H1 (cell line): ENCODE measurements around the gene TNS2. TPM values are rescaled to one million over a fixed set of nuclear protein-coding genes. Genes with fewer than 3 reads are reported as not detected.

ENCODE experiments used
- CTCF ChIA-PET: fragments of 300-600 bp; sonication (Branson Sonifier 250); formaldehyde crosslinking; loops from one replicate; lab custom pipeline; 2021; ENCODE audit not compliant: partially characterized antibody; lab: Charles Lee
- POLR2A ChIA-PET: fragments of 300-600 bp; sonication (Branson Sonifier 250); formaldehyde crosslinking; loops from one replicate; lab custom pipeline; 2021; ENCODE audit warnings: inconsistent platforms; ENCODE audit not compliant: partially characterized antibody; lab: Charles Lee
- DNase-seq, 2 experiments: peaks; one replicate each; pipeline versions ENCODE4 v3.0.0 to v3.0.0-alpha.2; 2010 to 2022; ENCODE audit warnings: low spot score in 2 of 2, low read depth in 1 of 2, mixed read lengths in 1 of 2
- FAIRE-seq: peaks from 2 replicates; lab custom pipeline; 2011; peaks lifted over from hg19 to GRCh38; lab: Jason Lieb, UNC
- H2AFZ ChIP-seq: 2 replicates; pipeline ENCODE4 v1.8.1; 2012; ENCODE audit warnings: low read length, inconsistent platforms
- H2AK5ac ChIP-seq: 2 replicates; pipeline ENCODE4 v1.6.1; 2013; ENCODE audit warnings: low read depth, low read length
- H2BK120ac ChIP-seq: replicated peaks from 2 replicates; pipeline ENCODE3; 2013; ENCODE audit warnings: low read depth, low read length, inconsistent platforms
- H2BK12ac ChIP-seq: 2 replicates; pipeline ENCODE4 v1.6.1; 2013; ENCODE audit warnings: low read depth, low read length
- H2BK15ac ChIP-seq: 2 replicates; pipeline ENCODE4 v1.6.1; 2013; ENCODE audit warnings: low read length
- H2BK20ac ChIP-seq: 2 replicates; pipeline ENCODE4 v1.6.1; 2013; ENCODE audit warnings: low read length
- H2BK5ac ChIP-seq: 2 replicates; pipeline ENCODE4 v1.6.1; 2013; ENCODE audit warnings: low read depth, low read length
- H3K14ac ChIP-seq: 2 replicates; pipeline ENCODE4 v1.6.1; 2013; ENCODE audit warnings: inconsistent platforms; ENCODE audit not compliant: insufficient read length
- H3K18ac ChIP-seq: 2 replicates; pipeline ENCODE4 v1.6.1; 2013; ENCODE audit warnings: low read length; ENCODE audit errors: extremely low read depth
- H3K23ac ChIP-seq: 2 replicates; pipeline ENCODE4 v1.6.1; 2013; ENCODE audit warnings: inconsistent platforms; ENCODE audit not compliant: insufficient read length
- H3K23me2 ChIP-seq: 2 replicates; pipeline ENCODE4 v1.6.1; 2013; ENCODE audit warnings: low read depth, low read length
- H3K27ac ChIP-seq: 2 replicates; pipeline ENCODE4 v1.6.1; 2011; ENCODE audit warnings: low read depth, low read length, inconsistent platforms
- H3K27me3 ChIP-seq, 4 experiments: replicated peaks in 1 of 4; 1 replicate in 1 of 4; 2 replicates in 3 of 4; pipeline versions ENCODE4 v1.6.1 to v1.8.1; 2011 to 2013; ENCODE audit warnings: low read length in 3 of 4, mild to moderate bottlenecking in 3 of 4, inconsistent platforms in 2 of 4, mixed read lengths in 2 of 4, moderate library complexity in 1 of 4; ENCODE audit not compliant: control insufficient read depth in 3 of 4, insufficient read depth in 3 of 4; ENCODE audit errors: extremely low read depth in 1 of 4
- H3K36me3 ChIP-seq, 4 experiments: 2 replicates each; pipeline versions ENCODE4 v1.6.1 to v1.8.1; 2011 to 2013; ENCODE audit warnings: mild to moderate bottlenecking in 4 of 4, low read length in 3 of 4, moderate library complexity in 2 of 4, control low read depth in 1 of 4, inconsistent platforms in 1 of 4; ENCODE audit not compliant: insufficient read depth in 4 of 4, control insufficient read depth in 2 of 4
- H3K4ac ChIP-seq: replicated peaks from 2 replicates; pipeline ENCODE3; 2013; ENCODE audit warnings: low read length, low read depth, mixed read lengths, inconsistent platforms; ENCODE audit not compliant: insufficient read length
- H3K4me1 ChIP-seq, 4 experiments: replicated peaks in 1 of 4; 1 replicate in 1 of 4; 2 replicates in 3 of 4; pipeline versions ENCODE4 v1.6.1 to v1.8.1; 2011 to 2013; ENCODE audit warnings: low read length in 3 of 4, inconsistent platforms in 2 of 4, mixed read lengths in 1 of 4; ENCODE audit not compliant: insufficient read depth in 4 of 4, control insufficient read depth in 3 of 4
- H3K4me2 ChIP-seq, 2 experiments: 2 replicates each; pipeline versions ENCODE4 v1.6.1 to v1.8.1; 2011 to 2013; ENCODE audit warnings: low read depth in 2 of 2, low read length in 2 of 2, control low read depth in 1 of 2, inconsistent platforms in 1 of 2, mild to moderate bottlenecking in 1 of 2; ENCODE audit not compliant: insufficient read depth in 1 of 2
- H3K4me3 ChIP-seq, 4 experiments: fragments of 200-600, 300-600 bp in 1 of 4; sonication (generic), shearing (Covaris generic), sonication (Bioruptor Twin) in 1 of 4; 2 replicates each; pipeline versions ENCODE4 v1.5.1 to v1.8.1; 2011 to 2016; ENCODE audit warnings: low read length in 4 of 4, low read depth in 3 of 4, control low read depth in 2 of 4, inconsistent platforms in 2 of 4, mild to moderate bottlenecking in 2 of 4, mixed read lengths in 1 of 4, moderate library complexity in 1 of 4; ENCODE audit not compliant: insufficient read depth in 2 of 4; ENCODE audit errors: extremely low read depth in 1 of 4
- H3K56ac ChIP-seq: replicated peaks from 2 replicates; pipeline ENCODE3; 2013; ENCODE audit warnings: low read depth, mild to moderate bottlenecking, mixed read lengths, low read length, inconsistent platforms; ENCODE audit not compliant: insufficient read length
- H3K79me1 ChIP-seq: 2 replicates; pipeline ENCODE4 v1.6.1; 2013; ENCODE audit warnings: low read depth, low read length, control low read depth
- H3K79me2 ChIP-seq, 2 experiments: 2 replicates each; pipeline versions ENCODE4 v1.6.1 to v1.8.1; 2012 to 2013; ENCODE audit warnings: low read length in 2 of 2, mild to moderate bottlenecking in 2 of 2, inconsistent platforms in 1 of 2; ENCODE audit not compliant: insufficient read depth in 2 of 2, control insufficient read depth in 1 of 2
- H3K9ac ChIP-seq, 4 experiments: replicated peaks in 1 of 4; 1 replicate in 1 of 4; 2 replicates in 3 of 4; pipeline versions ENCODE4 v1.6.1 to v1.8.1; 2011 to 2013; ENCODE audit warnings: low read depth in 3 of 4, low read length in 3 of 4, control low read depth in 2 of 4, mild to moderate bottlenecking in 2 of 4, moderate library complexity in 2 of 4, inconsistent platforms in 1 of 4; ENCODE audit errors: extremely low read depth in 1 of 4
- H3K9me3 ChIP-seq, 2 experiments: 2 replicates each; pipeline versions ENCODE4 v1.6.1 to v1.8.1; 2012 to 2013; ENCODE audit warnings: mild to moderate bottlenecking in 2 of 2, moderate library complexity in 2 of 2, control low read depth in 1 of 2, inconsistent platforms in 1 of 2, low read depth in 1 of 2, low read length in 1 of 2, mixed read lengths in 1 of 2; ENCODE audit not compliant: insufficient read depth in 2 of 2
- H4K20me1 ChIP-seq, 2 experiments: replicated peaks in 1 of 2; 2 replicates each; pipeline versions ENCODE3 to v1.8.1; 2011 to 2013; ENCODE audit warnings: inconsistent platforms in 2 of 2, low read length in 2 of 2, mild to moderate bottlenecking in 1 of 2; ENCODE audit not compliant: insufficient read depth in 2 of 2, control insufficient read depth in 1 of 2
- H4K5ac ChIP-seq: 2 replicates; pipeline ENCODE4 v1.6.1; 2013; ENCODE audit warnings: low read length, low read depth, mixed read lengths, inconsistent platforms; ENCODE audit not compliant: insufficient read length
- H4K8ac ChIP-seq: 2 replicates; pipeline ENCODE4 v1.8.0; 2013; ENCODE audit warnings: mild to moderate bottlenecking, moderate library complexity, low read length, inconsistent platforms; ENCODE audit not compliant: insufficient read depth; ENCODE audit errors: extremely low read depth
- H4K91ac ChIP-seq: replicated peaks from 2 replicates; pipeline ENCODE3; 2013; ENCODE audit warnings: low read length, mixed read lengths, inconsistent platforms; ENCODE audit not compliant: insufficient read length
- ASH2L ChIP-seq: fragments of 200-600, 300-600 bp; sonication (generic); IDR thresholded peaks from one replicate; pipeline ENCODE4 v1.7.1; 2017; ENCODE audit warnings: low read length
- BCL11A ChIP-seq, 2 experiments: IDR thresholded peaks; one replicate each; pipeline ENCODE4 v1.6.1; 2011; ENCODE audit warnings: low read depth in 2 of 2, low read length in 2 of 2, mild to moderate bottlenecking in 2 of 2
- CREB1 ChIP-seq: IDR thresholded peaks from 2 replicates; pipeline ENCODE4 v1.6.1; 2012; ENCODE audit warnings: inconsistent platforms
- HDAC2 ChIP-seq, 2 experiments: fragments of 300-600 bp in 1 of 2; sonication (generic) in 1 of 2; IDR thresholded peaks; 2 replicates each; pipeline ENCODE4 v1.6.1; 2011 to 2012; ENCODE audit warnings: low read depth in 2 of 2, low read length in 2 of 2, mild to moderate bottlenecking in 2 of 2, moderate library complexity in 2 of 2, borderline replicate concordance in 1 of 2, inconsistent platforms in 1 of 2
- KDM1A ChIP-seq: fragments of 200-600, 300-600 bp; sonication (generic); IDR thresholded peaks from 2 replicates; pipeline ENCODE4 v1.7.1; 2016; ENCODE audit warnings: mild to moderate bottlenecking, low read length, borderline replicate concordance
- SIRT6 ChIP-seq: IDR thresholded peaks from one replicate; pipeline ENCODE4 v1.7.1; 2012; ENCODE audit warnings: low read length, inconsistent platforms
- TAF1 ChIP-seq: IDR thresholded peaks from 2 replicates; pipeline ENCODE4 v1.6.1; 2011; ENCODE audit warnings: mild to moderate bottlenecking, low read depth, low read length
- WGBS, 2 experiments: shearing (Covaris generic) in 1 of 2; methylation state at CpG; one replicate each; pipeline versions ENCODE4 v1.1.6 to v1.1.7; 2013 to 2015; ENCODE audit warnings: low lambda C conversion rate in 2 of 2, mixed read lengths in 2 of 2, inconsistent platforms in 1 of 2, low coverage in 1 of 2, missing lambda C conversion rate in 1 of 2; ENCODE audit not compliant: insufficient replicate concordance in 2 of 2, insufficient coverage in 1 of 2, insufficient read length in 1 of 2; ENCODE audit errors: extremely low coverage in 1 of 2, missing lambda C conversion rate in 1 of 2; 5-methylcytosine and 5-hydroxymethylcytosine counted together
- polyA plus RNA-seq, 7 experiments: library from polyadenylated mRNA; depleted of rRNA in 3 of 7; stranded (reverse) in 5 of 7; unstranded in 2 of 7; fragments of >200 nt in 5 of 7; fragments of 200-250 nt in 2 of 7; gene quantifications; 1 replicate in 5 of 7; 2 replicates in 1 of 7; 4 replicates in 1 of 7; pipeline versions ENCODE4 v1.2.1 to v1.2.3, GENCODE V29; 2011 to 2013; ENCODE audit warnings: missing spikeins in 2 of 7, mixed read lengths in 2 of 7
- total RNA-seq: library from RNA; stranded (reverse); fragmentation: NEBNext Ultra II Directional; extraction: Animal tissue kit (Norgen Biotek cat#: 25700); gene quantifications from 2 replicates; pipeline ENCODE4 v1.2.1, GENCODE V29; 2021

The TNS2 gene
- total and polyA plus RNA-seq, 2 of the 8 experiments (the other 6 are each of a cell fraction or from before 2014, with no cell fraction given): 2.8 to 4.7 TPM

- H3K27ac ChIP-seq: no peak overlapping the region
- H4K5ac ChIP-seq: no peak overlapping the region
- no peak overlapping the region for H3K14ac ChIP-seq
- 3% methylated on average over 7 of the region's 9 CpGs; no CpG with 5 or more reads in 1 of the 2 experiments for WGBS, 2 experiments
- peaks cover 0 to 27% (median 16%) of the 10 kb centered on the region in 4 experiments; a peak in 5 of 7 replicates for H3K27me3 ChIP-seq
- no peak for FAIRE-seq
- peak overlapping the region; percentile 52; the same call in 1 of the 2 replicates for H2BK5ac ChIP-seq
- no peaks in the 10 kb centered on the region for H3K79me1 ChIP-seq
- DNase-seq: peak in 1 of 2 experiments; percentile 67
- H3K23me2 ChIP-seq: peaks cover 28% of the 10 kb centered on the region
- no peak overlapping the region; the same call in 1 of the 2 replicates for H3K18ac ChIP-seq
- no peaks in the 10 kb centered on the region for H3K9me3 ChIP-seq
- CTCF ChIA-PET: interaction anchor here (0.6 to 19.1 kb wide), 7 partner anchors 12 to 118 kb away, joined by 3 to 531 read pairs (median 20); partner anchors contain the start of gene SPRYD3
- H2BK20ac ChIP-seq: peak overlapping the region; percentile 72; the same call in 1 of the 2 replicates
- H2BK12ac ChIP-seq: peak overlapping the region; percentile 75; the same call in 1 of the 2 replicates
- TF ChIP-seq TAF1 (0 out of 2 replicates have a peak, but pooled peaks have one; percentile 10), HDAC2 (IDR thresholded peaks at IDR 0.05; ENCODE audit: borderline replicate concordance in 1 of 2, low read depth in 2 of 2, low read length in 2 of 2) (0 out of 4 replicates have a peak, but pooled peaks of 1 of the 2 experiments have one; percentile 6), CREB1 (no peak), BCL11A (IDR thresholded peaks at IDR 0.05; ENCODE audit: low read depth in 2 of 2, low read length in 2 of 2) (no peak), KDM1A (no peak), SIRT6 (no peak), ASH2L (peak; percentile 19)
- H3K56ac ChIP-seq: peak overlapping the region; percentile 54
- H3K36me3 ChIP-seq: no peaks in the 10 kb centered on the region
- H2AK5ac ChIP-seq: no peak overlapping the region
- H2AFZ ChIP-seq: peak overlapping the region; percentile 37
- no peaks in the 10 kb centered on the region for H4K20me1 ChIP-seq
- no peak overlapping the region for H3K23ac ChIP-seq
- no peaks in the 10 kb centered on the region for H3K79me2 ChIP-seq
- H4K8ac ChIP-seq: no peak overlapping the region
- peaks cover 4 to 22% (median 5%) of the 10 kb centered on the region in 4 experiments for H3K4me1 ChIP-seq
- no peak overlapping the region for H2BK120ac ChIP-seq
- peak overlapping the region in 2 of 4 experiments; percentile 1 to 50; a peak in 2 of 7 replicates for H3K9ac ChIP-seq
- peak overlapping the region; percentile 62 to 85 (median 77) for H3K4me3 ChIP-seq
- H3K4me2 ChIP-seq: peak overlapping the region; percentile 95 to 99
- H4K91ac ChIP-seq: peak overlapping the region; percentile 83
- no peak overlapping the region for H3K4ac ChIP-seq
- POLR2A ChIA-PET: interaction anchor here (0.7 to 3.6 kb wide), 7 partner anchors 17 to 96 kb away, joined by 3 to 21 read pairs (median 5); partner anchors contain the start of genes EIF4B and SPRYD3
- no peak overlapping the region; the same call in 1 of the 2 replicates for H2BK15ac ChIP-seq
These were observed 46.9 kb downstream of the TNS2 start for GRCh38 chr12:53096759-53097158.
